Neuronal stem cell (in vitro differentiated cells): Measurements from ENCODE around the gene SMPD2.

ENCODE experiments used
- DNase-seq: peaks from one replicate; pipeline ENCODE4 v3.0.0-alpha.2; 2013; ENCODE audit warnings: low spot score
- H2AFZ ChIP-seq: one replicate; pipeline ENCODE4 v1.6.1; 2013; ENCODE audit warnings: mild to moderate bottlenecking, low read length, inconsistent platforms
- H2AK5ac ChIP-seq: 2 replicates; pipeline ENCODE4 v1.6.1; 2013; ENCODE audit warnings: low read depth, mild to moderate bottlenecking, inconsistent platforms, low read length, moderate library complexity, mixed read lengths
- H2BK120ac ChIP-seq: 2 replicates; pipeline ENCODE4 v1.6.1; 2013; ENCODE audit warnings: low read depth, mild to moderate bottlenecking, inconsistent platforms, low read length, moderate library complexity, mixed read lengths
- H2BK12ac ChIP-seq: one replicate; pipeline ENCODE4 v1.6.1; 2013; ENCODE audit warnings: low read length, inconsistent platforms
- H2BK15ac ChIP-seq: 2 replicates; pipeline ENCODE4 v1.6.1; 2013; ENCODE audit warnings: mild to moderate bottlenecking, low read length, inconsistent platforms, mixed read lengths
- H2BK5ac ChIP-seq: one replicate; pipeline ENCODE4 v1.6.1; 2013; ENCODE audit warnings: inconsistent platforms, mild to moderate bottlenecking, low read length, moderate library complexity
- H3K14ac ChIP-seq: one replicate; pipeline ENCODE4 v1.6.1; 2013; ENCODE audit warnings: low read length, inconsistent platforms
- H3K18ac ChIP-seq: 2 replicates; pipeline ENCODE4 v1.6.1; 2013; ENCODE audit warnings: low read length, inconsistent platforms
- H3K23ac ChIP-seq: 2 replicates; pipeline ENCODE4 v1.6.1; 2013; ENCODE audit warnings: low read depth, mild to moderate bottlenecking, mixed read lengths, low read length, inconsistent platforms; ENCODE audit not compliant: poor library complexity
- H3K27ac ChIP-seq: replicated peaks from 3 replicates; pipeline ENCODE4 v1.5.1; 2013; ENCODE audit warnings: low read length, inconsistent platforms
- H3K27me3 ChIP-seq, 3 experiments: 2 replicates each; pipeline ENCODE4 v1.6.1; 2013; ENCODE audit warnings: low read length in 3 of 3, mild to moderate bottlenecking in 2 of 3, inconsistent platforms in 1 of 3, low read depth in 1 of 3, mixed read lengths in 1 of 3, moderate library complexity in 1 of 3; ENCODE audit not compliant: control insufficient read depth in 3 of 3, insufficient read depth in 3 of 3
- H3K36me3 ChIP-seq, 2 donors: replicated peaks in 1 of 2; 2 replicates each; pipeline ENCODE4 v1.6.1; 2013; ENCODE audit warnings: low read length in 2 of 2; ENCODE audit not compliant: control insufficient read depth in 2 of 2, insufficient read depth in 2 of 2
- H3K4ac ChIP-seq: 2 replicates; pipeline ENCODE4 v1.6.1; 2013; ENCODE audit warnings: inconsistent platforms, mild to moderate bottlenecking, low read length, moderate library complexity
- H3K4me1 ChIP-seq, 2 donors: 1 replicate in 1 of 2; 2 replicates in 1 of 2; pipeline ENCODE4 v1.6.1; 2013; ENCODE audit warnings: low read length in 2 of 2, low read depth in 1 of 2; ENCODE audit not compliant: control insufficient read depth in 2 of 2, insufficient read depth in 1 of 2
- H3K4me2 ChIP-seq: one replicate; pipeline ENCODE4 v1.6.1; 2013; ENCODE audit warnings: mild to moderate bottlenecking, low read length, inconsistent platforms; ENCODE audit not compliant: insufficient read depth, poor library complexity, severe bottlenecking
- H3K4me3 ChIP-seq, 2 donors: 2 replicates each; pipeline ENCODE4 v1.5.1; 2013; ENCODE audit warnings: low read length in 2 of 2, mild to moderate bottlenecking in 2 of 2, inconsistent platforms in 1 of 2, moderate library complexity in 1 of 2
- H3K79me1 ChIP-seq: one replicate; pipeline ENCODE4 v1.6.1; 2013; ENCODE audit warnings: low read depth, mild to moderate bottlenecking, inconsistent platforms, low read length, moderate library complexity
- H3K9ac ChIP-seq: one replicate; pipeline ENCODE4 v1.6.1; 2013; ENCODE audit warnings: mild to moderate bottlenecking, low read depth, low read length, inconsistent platforms; ENCODE audit not compliant: poor library complexity
- H3K9me3 ChIP-seq, 2 donors: replicated peaks in 1 of 2; 2 replicates each; pipeline versions ENCODE3 to v1.6.1; 2013; ENCODE audit warnings: low read length in 2 of 2, mild to moderate bottlenecking in 2 of 2, inconsistent platforms in 1 of 2, low read depth in 1 of 2, mixed read lengths in 1 of 2, moderate library complexity in 1 of 2; ENCODE audit not compliant: control insufficient read depth in 2 of 2, insufficient read depth in 1 of 2
- H4K8ac ChIP-seq: one replicate; pipeline ENCODE4 v1.6.1; 2013; ENCODE audit warnings: low read depth, mild to moderate bottlenecking, inconsistent platforms, low read length, moderate library complexity
- H4K91ac ChIP-seq: one replicate; pipeline ENCODE4 v1.6.1; 2013; ENCODE audit warnings: low read length, low read depth, mild to moderate bottlenecking, inconsistent platforms; ENCODE audit not compliant: poor library complexity
- WGBS, 2 donors: extraction: QIAGEN DNeasy Blood & Tissue Kit; methylation state at CpG; one replicate each; pipeline ENCODE4 v1.1.7; 2013; ENCODE audit warnings: missing lambda C conversion rate in 2 of 2, mixed read lengths in 1 of 2; ENCODE audit not compliant: insufficient read length in 2 of 2, insufficient replicate concordance in 1 of 2; ENCODE audit errors: extremely low coverage in 2 of 2; 5-methylcytosine and 5-hydroxymethylcytosine counted together

The SMPD2 gene

DNA sequence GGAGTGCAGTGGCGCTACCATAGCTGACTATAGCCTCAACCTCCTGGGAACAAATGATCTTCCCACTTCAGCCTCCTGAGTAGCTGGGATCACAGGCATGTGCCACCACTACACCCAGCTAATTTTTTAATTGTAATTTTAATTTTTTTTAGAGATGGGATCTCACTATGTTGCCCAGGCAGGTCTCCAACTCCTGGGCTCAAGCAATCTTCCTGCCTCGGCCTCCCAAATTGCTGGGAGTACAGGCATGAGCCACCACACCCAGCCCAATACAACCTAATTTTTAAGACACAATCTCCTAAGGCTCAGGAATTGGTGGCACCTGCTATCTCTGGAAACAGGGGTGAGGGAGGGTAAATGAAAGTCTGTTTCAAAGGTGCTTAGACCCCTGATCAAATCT, 36.7 kb downstream of the SMPD2 start:
- Histone ChIP-seq H3K27ac (no peak overlapping the region), H3K36me3 (peaks cover 28 to 91% of the 10 kb centered on the region in 2 donors), H2AFZ (no peak overlapping the region), H3K4me2 (no peak overlapping the region), H3K14ac (no peak overlapping the region), H3K4me3 (no peak overlapping the region), H4K8ac (no peak overlapping the region), H3K4me1 (peaks cover 0 to 5% of the 10 kb centered on the region in 2 donors), H2BK12ac (no peak overlapping the region), H2AK5ac (no peak overlapping the region), H2BK15ac (no peak overlapping the region), H2BK120ac (no peak overlapping the region), H3K27me3 (no peaks in the 10 kb centered on the region), H3K18ac (no peak overlapping the region), H4K91ac (no peak overlapping the region), H3K9me3 (peaks cover 0 to 7% of the 10 kb centered on the region in 2 donors), H3K9ac (no peak overlapping the region), H3K79me1 (no peaks in the 10 kb centered on the region), H3K23ac (no peak overlapping the region), H3K4ac (no peak overlapping the region), H2BK5ac (no peak overlapping the region)
- DNase-seq = no peak
- no CpG with 5 or more reads among the region's 2 CpGs for WGBS, 2 donors

DNA sequence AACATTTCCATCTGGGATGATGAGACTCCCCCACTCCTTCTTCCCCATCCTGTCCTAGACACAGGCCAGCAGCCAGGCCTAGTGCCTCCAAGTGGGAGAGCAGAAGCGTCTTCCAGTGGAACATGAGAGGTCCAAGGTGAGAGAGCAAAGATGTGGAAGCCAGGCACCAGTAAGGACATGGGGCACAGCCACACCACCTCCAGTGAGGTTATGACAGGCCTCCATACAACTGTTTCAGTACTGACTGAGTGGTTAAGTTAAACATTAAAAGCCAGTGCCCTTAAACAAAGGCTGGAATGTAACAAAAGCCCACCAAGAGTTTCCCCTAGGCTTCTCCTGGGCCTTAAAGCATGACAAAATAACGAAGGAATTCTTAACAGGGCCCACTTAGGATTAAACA, 37.2 kb downstream of the SMPD2 start:
- Histone ChIP-seq H4K8ac (no peak overlapping the region), H3K18ac (peak overlapping the region; percentile 12), H3K4me3 (peak overlapping the region in 1 of 2 donors; percentile 11), H3K23ac (no peak overlapping the region), H2AFZ (no peak overlapping the region), H3K14ac (no peak overlapping the region), H4K91ac (no peak overlapping the region), H3K4ac (no peak overlapping the region), H2AK5ac (no peak overlapping the region), H3K9me3 (peaks cover 0 to 7% of the 10 kb centered on the region in 2 donors), H3K4me1 (peaks cover 0 to 5% of the 10 kb centered on the region in 2 donors), H3K36me3 (peaks cover 24 to 86% of the 10 kb centered on the region in 2 donors), H3K27me3 (no peaks in the 10 kb centered on the region), H3K79me1 (no peaks in the 10 kb centered on the region), H2BK12ac (no peak overlapping the region), H3K27ac (peak overlapping the region; percentile 52), H2BK15ac (no peak overlapping the region), H3K9ac (no peak overlapping the region), H2BK120ac (no peak overlapping the region), H3K4me2 (no peak overlapping the region), H2BK5ac (no peak overlapping the region)
- no peak for DNase-seq
- no CpG with 5 or more reads among the region's 2 CpGs for WGBS, 2 donors

DNA sequence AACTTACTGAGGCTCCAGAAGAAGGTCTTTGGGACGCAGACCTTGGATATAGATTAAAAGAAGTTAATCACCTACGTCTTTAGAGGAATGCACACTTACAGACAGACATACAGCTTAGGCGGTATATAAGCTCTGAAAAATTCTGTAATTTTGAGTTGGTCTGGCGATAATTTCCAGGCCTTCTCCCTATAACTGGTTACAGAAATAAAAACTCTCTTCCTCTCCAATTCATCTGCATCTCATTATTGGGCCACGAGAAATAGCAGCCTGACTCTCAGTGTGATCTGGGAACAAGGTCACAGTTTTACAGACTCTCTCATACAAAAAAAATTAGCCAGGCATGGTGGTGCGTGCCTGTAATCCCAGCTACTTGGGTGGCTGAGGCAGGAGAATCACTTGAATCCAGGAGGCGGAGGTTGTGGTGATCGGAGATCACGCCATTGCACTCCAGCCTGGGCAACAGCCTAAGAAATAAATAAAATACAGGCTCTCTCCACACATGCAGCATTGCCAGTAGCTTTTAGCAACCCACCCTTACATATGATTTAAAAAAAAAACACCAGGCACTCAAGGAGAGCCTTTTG, 37.8 kb downstream of the SMPD2 start:
- peaks cover 20 to 80% of the 10 kb centered on the region in 2 donors for H3K36me3 ChIP-seq
- no peak overlapping the region for H3K4ac ChIP-seq
- H3K4me1 ChIP-seq = peaks cover 0 to 5% of the 10 kb centered on the region in 2 donors
- H3K9me3 ChIP-seq = peaks cover 0 to 7% of the 10 kb centered on the region in 2 donors
- no peak overlapping the region for H2AFZ ChIP-seq
- H4K8ac ChIP-seq = no peak overlapping the region
- H3K18ac ChIP-seq = no peak overlapping the region
- H3K4me3 ChIP-seq = no peak overlapping the region
- H3K4me2 ChIP-seq = no peak overlapping the region
- no peak overlapping the region for H2BK12ac ChIP-seq
- H3K23ac ChIP-seq = no peak overlapping the region
- no peak for DNase-seq
- no peak overlapping the region for H2BK120ac ChIP-seq
- H2BK15ac ChIP-seq = no peak overlapping the region
- no peak overlapping the region for H2BK5ac ChIP-seq
- no peak overlapping the region for H2AK5ac ChIP-seq
- no peak overlapping the region for H3K14ac ChIP-seq
- no peak overlapping the region for H4K91ac ChIP-seq
- WGBS, 2 donors = no CpG with 5 or more reads among the region's 9 CpGs
- peak overlapping the region; percentile 26 for H3K27ac ChIP-seq
- H3K79me1 ChIP-seq = no peaks in the 10 kb centered on the region
- no peaks in the 10 kb centered on the region for H3K27me3 ChIP-seq
- no peak overlapping the region for H3K9ac ChIP-seq

DNA sequence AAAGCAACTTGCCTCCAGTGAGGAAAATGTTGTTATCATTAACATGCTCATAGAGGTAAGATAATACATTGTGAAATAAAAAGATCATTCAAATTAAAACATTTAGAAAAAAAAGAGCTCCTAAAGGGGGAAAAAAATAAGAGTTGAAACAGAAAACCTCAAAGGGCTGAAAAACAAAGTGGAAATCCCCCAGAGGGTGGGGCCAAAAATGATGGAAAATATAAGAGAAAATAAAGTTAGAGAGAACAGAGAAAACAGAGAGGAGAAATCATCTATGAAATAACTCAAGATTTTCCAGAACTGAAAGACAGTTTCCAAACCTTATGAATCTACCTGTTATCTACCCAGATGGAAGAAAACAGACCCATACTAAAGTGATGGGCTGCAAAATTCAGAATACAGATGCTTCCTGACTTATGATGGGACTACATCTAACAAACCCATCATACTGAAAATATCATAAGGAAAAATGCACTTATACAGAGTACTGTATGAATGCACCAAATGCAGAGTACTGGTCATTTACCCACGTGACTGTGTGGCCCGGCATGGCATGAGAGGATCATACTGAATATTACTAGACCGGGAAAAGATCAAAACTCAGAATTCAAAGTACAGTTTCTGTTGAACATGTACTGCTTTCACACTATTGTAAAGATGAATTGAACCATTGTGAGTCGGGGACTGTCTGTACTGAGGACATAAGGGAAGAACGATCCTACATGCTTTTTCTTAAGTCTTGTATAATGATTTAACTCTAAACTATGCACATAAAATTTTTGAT, 38.5 kb downstream of the SMPD2 start:
- peaks cover 0 to 5% of the 10 kb centered on the region in 2 donors for H3K4me1 ChIP-seq
- H2BK120ac ChIP-seq = no peak overlapping the region
- no peak overlapping the region for H2BK12ac ChIP-seq
- H3K18ac ChIP-seq = no peak overlapping the region
- H2AFZ ChIP-seq = no peak overlapping the region
- H3K36me3 ChIP-seq = peaks cover 17 to 73% of the 10 kb centered on the region in 2 donors
- no peaks in the 10 kb centered on the region for H3K79me1 ChIP-seq
- no peak overlapping the region for H3K9ac ChIP-seq
- H3K14ac ChIP-seq = no peak overlapping the region
- H3K4ac ChIP-seq = no peak overlapping the region
- H3K23ac ChIP-seq = no peak overlapping the region
- WGBS, 2 donors = no CpG with 5 or more reads among the region's 5 CpGs
- no peak for DNase-seq
- H4K91ac ChIP-seq = no peak overlapping the region
- H3K27ac ChIP-seq = no peak overlapping the region
- H2BK5ac ChIP-seq = no peak overlapping the region
- no peak overlapping the region for H2BK15ac ChIP-seq
- H2AK5ac ChIP-seq = no peak overlapping the region
- H3K4me3 ChIP-seq = no peak overlapping the region
- H3K27me3 ChIP-seq = peaks cover 0 to 5% (median 0%) of the 10 kb centered on the region in 3 experiments
- no peak overlapping the region for H3K4me2 ChIP-seq
- H3K9me3 ChIP-seq = peaks cover 0 to 7% of the 10 kb centered on the region in 2 donors
- H4K8ac ChIP-seq = no peak overlapping the region
